Stimulated activated CD4-positive, alpha-beta T cell treated with anti-CD3 and anti-CD28 coated beads, Interleukin-2, amount 100 ng/mL, for 4 hours (primary cell): ENCODE measurements around the gene SERTAD2.

Experiments used
- DNase-seq: peaks from one replicate; pipeline ENCODE4 v3.0.0-alpha.2; 2020; ENCODE audit warnings: low read depth

SERTAD2 gene

DNA sequence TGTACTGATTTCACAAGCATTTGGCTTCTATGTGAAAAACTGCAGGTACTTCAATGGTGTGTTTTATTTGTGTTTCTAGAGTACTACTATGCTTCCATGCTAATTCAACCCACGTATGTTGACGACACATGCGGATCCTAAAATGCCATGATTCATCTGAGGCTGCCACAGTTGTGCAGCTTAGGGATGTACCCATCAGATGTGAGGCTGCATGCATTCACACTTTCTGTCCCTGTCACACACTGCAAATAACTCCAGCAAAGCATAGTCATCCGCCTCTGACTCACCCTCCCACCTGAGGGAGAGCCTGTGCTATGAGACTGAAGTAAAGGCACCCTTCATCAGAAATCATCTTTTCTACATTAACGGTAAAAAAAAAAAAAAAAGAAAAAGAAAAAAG, 22.1 kb upstream of the SERTAD2 start:
- DNase-seq = peak; percentile 79

DNA sequence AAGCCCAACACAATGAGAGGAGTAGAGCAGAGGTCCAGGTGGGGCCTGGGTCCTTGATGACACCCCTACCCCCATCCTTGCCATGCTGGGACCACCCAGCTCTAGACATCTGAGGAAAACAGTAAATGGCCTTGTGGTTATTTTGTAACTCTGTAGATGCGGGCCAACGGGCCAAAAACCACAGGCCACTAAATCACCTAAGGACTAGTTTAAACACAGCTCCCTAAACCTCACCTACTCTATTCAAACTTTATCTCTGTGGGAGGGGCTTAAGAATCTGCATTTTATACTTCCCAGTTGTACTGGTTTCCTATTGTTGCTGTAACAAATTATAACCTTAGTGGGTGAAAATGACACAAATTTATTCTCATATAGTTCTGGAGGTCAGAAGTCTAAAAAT, 19.0 kb upstream of the SERTAD2 start:
- DNase-seq = no peak

DNA sequence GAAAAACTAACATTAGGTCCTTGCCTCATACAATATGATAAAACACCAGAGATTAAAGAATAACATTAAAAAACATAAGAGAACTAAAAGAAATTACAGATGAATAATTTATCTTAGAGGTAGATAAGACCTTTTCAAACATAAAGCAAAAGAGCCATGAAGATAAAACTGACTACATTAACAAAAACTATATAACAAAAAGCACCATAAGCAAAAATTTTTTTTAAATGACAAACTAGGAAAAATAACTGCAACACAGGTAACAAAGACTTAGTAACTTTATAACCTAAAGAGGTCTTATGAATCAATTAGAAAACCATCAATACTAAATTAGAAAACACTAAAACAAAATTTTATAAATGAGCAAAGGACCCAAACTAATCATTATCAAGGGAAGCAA, 16.3 kb upstream of the SERTAD2 start:
- no peak for DNase-seq

DNA sequence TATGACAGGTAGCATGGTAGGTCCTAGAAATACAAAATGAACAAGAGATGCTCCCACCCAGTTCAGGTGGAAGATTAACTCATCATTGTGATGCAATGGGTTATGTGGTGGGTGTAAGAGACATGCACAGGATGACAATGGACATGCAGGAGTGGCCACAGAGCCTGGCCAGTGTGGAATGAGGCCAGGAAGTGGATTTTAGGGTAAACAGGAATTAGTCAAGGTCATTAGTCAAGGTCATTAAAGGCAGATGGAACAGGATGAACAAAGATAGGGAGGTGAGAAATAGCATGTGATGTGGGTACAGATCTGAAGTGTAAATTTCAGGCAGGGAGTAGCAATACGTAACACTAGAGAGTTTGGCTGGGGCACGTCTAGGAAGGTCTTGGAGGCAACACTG, 15.6 kb upstream of the SERTAD2 start:
- DNase-seq = no peak

DNA sequence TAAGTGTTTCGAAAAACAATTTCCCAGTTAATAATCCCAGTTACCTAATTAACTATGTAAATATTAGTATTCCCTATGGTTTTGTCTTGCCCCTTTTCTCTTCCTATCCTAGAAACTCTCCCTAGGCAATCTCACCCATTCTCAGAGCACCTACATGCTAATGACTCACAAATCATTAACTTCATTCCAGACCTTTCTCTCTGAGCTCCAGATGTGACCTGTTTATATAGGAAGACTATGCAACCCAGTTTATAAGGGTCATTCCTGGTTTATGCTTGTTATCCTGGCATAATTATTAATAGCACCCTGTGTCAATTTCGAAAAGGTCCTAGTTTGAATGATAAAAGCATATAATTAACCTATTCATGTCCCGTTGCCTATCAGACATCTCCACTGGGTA, 14.8 kb upstream of the SERTAD2 start:
- DNase-seq = no peak

DNA sequence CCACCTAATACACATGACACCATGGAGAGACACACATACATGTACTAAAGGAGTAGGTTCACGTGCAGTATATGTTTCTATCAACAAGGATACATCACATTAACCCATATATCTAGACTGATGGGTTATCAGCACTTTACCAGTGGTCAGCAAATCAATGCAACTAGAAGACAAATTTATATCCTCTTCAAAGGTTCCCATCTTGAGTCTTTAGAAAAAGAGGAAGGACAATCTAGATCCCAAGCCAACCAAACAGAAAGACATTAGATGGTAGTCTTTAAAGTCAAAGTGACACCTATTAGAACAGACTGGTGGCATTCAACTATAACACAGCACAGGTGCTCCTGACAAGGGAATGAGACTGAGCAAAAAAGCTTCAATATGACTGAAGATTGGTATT, 13.8 kb upstream of the SERTAD2 start:
- DNase-seq = no peak

DNA sequence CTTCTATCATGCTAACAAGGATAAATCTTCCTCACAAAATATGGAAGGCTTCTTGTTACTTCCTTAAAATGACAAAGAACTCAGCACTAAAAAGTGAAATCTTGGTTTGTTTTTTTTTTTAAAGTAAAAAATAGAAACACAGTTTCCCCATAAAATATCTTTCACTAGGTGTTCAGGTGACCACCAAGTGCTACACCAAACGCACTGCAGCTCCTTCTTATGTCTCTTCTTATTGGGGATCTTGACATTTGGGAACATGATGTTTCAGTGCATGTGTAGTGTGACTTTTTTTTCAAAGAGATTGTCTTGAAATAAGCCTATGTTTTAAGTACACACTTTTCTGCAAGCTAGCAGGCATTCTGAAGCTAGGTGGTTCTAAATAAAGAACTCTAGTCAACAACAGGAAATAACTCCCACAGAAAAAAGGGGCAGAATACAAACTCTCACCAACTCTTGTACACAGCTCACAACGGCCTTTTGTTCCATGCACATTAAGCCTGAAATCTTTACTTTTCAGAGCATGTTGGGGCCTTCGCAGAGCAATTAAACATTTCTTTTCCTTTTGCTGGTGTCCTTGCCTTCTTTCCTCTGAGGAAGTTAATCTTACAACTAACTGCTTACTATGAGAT, 13.2 kb upstream of the SERTAD2 start:
- DNase-seq = no peak

DNA sequence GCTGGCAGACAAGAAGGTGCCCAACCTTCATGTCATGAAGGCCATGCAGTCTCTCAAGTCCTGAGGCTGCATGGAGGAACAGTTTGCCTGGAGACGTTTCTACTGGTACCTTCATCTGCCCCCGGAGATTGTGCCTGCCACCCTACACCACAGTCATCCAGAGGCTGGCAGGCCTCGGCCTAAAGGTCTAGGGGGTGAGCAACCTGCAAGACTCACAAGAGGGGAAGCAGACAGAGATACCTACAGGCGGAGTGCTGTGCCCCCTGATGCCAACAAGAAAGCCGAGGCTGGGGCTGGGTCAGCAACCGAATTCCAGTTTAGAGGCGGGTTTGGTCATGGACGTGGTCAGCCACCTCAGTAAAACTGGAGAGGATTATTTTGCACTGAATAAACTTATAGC, 12.0 kb upstream of the SERTAD2 start:
- no peak for DNase-seq

DNA sequence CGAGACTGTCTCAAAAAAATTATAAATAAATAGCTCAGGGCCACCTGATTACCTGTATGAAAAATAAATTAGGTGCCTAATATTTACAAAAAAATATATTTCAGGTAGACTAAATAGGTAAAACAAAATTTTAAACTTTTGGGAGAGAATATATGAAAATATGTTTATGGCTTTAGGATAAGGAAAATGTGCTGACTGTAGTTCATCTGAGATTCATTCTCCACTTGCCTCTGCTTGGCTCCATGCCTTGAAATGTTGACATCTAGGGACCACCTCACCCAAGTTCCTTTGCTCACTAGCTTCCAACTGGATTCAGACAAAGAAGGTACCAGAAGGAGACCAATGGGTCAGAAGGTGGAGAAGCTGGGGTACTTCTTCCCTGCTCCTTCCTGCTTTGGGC, 9.7 kb upstream of the SERTAD2 start:
- no peak for DNase-seq

DNA sequence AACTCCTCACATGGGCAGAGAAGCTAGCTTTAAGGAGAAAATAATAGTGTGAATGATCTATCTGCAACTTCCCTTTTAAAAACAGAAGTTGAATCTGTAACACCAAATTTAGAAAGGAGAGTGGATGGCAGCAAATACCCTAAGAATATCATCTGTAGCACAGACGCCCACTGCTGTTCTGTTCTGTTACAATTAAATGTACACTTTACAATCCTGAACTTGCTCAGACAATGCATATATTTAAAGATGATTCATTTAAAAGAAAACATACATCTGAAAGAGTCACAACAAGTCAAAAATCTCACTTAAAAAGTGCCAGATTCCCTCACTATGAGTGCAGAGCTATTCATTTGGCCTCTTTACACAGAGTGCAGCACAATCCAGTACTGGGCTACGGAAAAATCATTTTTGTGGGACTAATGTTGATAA, 8.0 kb upstream of the SERTAD2 start:
- no peak for DNase-seq

DNA sequence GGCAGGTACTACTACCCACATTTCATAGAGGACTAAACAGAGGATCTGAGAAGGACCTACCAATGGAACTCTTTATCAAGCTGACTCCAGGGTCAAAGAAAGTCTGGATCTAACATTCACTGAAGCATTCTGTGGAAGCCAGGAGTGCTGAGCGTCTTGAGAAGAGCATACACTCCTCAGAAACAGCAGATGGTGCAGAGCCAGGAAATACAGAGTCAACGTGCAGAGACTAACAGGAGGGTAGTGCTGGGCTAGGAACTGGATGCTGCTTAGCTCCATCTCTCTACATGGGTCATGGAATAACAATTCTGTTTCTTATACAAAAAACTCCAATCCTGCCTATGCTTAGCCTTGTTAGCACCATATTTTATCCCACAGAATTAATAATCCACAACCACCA, 5.5 kb upstream of the SERTAD2 start:
- no peak for DNase-seq

DNA sequence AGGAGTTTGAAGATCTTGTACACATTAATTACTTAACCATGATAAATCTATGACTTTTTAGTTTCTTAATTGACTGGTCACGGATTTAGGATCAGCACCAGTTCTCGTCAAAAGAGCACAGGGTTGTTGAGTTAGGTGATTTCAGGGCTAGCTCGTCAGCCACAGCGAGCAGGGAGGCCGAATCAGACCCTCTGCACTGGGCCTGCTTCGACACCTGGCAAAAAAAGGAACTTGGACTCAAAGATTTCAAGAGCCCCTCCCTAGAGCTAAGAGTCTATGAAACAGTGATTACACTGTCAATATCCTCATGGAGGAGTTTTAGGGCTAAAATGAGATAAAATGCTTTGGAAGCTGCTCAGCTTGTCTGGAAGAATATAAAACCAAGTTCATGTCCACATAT, 4.6 kb upstream of the SERTAD2 start:
- no peak for DNase-seq

DNA sequence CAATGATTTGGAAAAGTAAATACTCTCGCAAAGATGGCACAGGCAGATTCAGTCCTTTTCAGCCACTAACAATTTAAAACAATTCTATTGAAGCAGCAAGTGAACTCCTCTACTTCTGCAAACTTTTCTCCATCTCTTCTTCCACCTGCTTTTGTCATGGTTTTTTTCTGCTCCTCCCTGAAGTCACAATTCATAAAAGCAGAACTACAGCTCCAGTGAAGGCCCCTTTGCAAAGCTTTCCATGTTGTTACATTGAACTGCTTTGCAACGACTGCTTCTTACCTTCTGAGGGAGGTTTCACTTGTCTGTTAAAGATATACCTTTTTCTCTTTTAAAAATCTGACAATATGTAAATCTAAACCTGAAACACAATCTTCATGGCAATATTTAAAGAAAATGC, 3.7 kb upstream of the SERTAD2 start:
- DNase-seq = no peak

DNA sequence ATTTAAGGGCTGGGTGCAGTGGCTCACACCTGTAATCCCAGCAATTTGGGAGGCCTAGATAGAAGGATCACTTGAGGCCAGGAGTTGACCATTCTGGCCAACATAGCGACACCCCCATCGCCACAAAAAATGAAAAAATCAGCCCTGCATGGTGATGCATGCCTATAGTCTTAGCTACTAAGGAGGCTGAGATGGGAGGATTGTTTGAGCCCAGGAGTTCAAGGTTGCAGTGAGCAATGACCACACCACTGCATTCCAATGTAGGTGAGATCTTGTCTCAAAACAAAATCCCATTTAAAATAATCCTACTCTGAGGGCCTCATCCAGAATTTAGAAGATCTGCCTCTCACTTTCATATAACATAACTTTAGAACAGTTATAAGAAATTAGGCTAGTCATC, 2.7 kb upstream of the SERTAD2 start:
- DNase-seq = no peak

DNA sequence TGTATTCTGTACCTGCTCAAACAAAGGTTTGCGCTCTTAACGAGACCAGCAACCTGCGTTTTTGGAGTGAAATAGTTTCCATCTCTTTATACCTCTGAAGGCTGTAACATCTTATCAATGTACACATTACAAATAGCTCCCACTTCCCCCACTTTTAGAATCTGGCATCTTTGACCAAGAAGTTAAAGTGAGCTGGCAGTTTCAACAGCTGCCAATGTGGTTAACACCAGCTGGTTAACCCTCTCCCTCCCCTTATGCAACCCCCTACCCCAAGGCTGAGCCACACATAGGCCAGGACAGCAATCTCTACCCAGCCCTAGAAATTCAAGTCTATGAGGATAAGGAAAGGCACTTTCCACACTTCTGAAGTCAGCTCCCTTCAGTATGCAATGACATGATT, 2.2 kb upstream of the SERTAD2 start:
- DNase-seq = no peak

DNA sequence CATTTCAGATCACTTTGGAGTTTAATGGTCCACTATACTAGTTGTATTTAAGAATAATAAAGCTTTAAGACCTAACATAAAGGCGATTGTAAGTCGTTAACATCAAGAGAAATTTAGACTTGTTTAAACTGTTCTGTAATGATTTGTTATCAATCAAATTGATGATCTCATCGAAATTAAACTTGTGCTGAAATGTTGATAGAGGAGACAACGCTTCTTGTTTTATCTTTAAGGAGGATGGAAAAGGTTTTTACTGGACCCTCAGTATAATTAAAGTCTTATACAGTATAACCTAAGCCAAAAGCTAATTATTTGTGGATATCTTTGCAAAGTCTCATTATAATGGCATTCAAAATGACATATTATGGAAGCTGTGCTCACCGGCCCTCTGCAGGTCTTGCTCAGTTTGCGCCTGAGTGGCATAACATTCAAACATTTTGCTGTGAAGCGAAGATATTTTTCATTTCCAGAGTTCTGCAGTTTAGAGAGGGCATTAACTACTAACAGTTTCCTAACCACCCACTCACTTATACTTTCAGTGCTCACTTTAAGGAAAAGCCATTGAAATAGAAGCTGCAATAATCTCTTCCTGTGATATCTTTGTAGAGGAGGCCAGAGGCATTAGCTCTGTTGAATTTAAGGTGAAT, 1.4 kb upstream of the SERTAD2 start:
- no peak for DNase-seq

DNA sequence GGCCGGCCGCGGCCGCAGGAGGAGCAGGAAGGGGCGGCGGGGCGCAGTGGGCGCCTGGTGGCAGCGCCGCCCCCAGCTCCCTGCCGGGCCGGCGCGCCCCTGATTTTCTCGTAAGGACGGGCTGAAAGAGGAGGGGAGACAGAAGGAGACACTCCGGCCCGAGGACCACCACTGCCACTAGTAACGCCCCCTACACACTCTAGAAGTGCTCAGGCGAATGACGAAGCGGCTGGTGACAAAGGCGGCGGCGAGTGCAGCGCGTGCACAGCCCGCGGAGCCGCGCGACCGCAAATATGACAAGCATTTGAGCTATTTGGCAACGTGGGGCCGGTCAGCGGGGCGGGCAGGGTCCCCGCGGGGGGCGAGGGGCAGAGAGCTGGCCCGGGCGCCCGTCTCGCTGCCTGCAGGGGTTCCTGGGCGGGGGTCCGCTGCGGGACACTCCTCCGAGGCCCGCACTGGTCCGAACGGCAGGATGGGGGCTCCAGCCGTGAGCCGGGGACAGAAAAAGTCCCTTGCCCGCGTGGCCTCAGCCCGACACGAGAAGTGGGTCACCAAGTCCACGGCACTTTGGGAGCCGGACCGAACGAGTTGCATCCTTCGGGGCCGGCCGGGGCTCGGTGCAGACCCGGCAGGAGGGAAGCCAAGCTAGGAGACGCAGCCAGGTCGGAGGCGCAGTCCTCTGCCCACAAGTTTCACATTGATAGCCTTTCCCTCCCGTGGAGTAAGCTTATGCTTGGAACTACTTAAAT, 524 bp upstream of the SERTAD2 start:
- peak; percentile 46 for DNase-seq

DNA sequence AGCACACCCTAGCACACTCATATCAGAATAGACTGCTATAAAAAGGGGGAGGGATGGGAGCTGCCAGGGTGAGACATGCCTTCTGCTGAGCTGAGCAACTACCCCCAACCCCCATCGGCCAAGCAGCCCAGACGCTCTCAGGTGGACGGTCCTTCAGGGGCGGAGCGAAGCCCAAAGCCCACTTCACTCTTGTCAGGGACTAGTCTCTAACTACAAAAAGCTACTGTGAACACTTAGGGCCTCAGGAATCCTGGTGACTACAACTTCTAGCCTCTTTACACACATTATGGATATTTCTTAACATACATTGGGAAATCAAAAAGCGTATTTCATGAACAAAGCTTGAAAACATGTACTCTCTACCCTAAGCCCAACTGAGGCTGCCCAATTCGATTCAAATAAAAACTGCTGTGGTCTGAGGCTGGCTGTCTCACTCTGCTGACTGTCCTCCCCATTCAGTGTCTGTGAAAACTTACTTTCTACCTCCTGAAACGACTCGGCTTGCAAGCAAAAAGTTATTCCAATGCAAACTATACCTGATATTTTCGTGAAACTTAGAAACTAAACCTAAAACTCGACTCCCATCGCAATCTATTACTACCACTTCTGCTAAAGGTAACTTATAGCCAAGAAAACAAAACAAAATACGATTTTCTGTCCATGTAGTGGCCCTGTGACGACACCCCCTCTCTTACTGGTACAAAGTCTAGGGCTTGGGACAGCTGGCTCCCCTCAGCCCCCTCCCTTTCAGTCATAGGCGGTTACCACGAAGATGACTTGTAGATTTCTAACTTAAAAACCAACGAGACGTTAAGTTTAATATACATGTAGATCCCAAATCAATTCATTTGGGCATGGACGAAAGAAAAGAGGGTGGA, 1.2 kb downstream of the SERTAD2 start:
- DNase-seq = no peak

DNA sequence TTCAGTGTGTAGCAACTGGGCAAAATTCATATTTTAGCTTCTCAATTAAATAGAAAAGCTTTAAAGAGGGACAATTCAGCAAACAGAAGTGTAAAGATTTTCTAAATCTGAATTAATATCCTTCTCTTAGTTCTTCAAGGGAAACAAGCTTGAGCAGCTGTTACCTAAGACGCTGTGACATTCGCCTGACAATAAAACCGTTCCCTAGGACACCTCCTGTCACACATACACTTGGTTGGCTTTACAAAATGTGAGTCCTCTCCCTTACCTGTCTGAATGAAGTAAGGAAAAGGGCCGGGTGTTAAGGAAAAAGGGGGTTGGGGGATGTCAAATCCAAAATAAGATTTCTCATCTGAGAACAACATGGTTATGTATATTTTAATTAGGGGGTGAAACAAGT, 2.1 kb downstream of the SERTAD2 start:
- DNase-seq = no peak

DNA sequence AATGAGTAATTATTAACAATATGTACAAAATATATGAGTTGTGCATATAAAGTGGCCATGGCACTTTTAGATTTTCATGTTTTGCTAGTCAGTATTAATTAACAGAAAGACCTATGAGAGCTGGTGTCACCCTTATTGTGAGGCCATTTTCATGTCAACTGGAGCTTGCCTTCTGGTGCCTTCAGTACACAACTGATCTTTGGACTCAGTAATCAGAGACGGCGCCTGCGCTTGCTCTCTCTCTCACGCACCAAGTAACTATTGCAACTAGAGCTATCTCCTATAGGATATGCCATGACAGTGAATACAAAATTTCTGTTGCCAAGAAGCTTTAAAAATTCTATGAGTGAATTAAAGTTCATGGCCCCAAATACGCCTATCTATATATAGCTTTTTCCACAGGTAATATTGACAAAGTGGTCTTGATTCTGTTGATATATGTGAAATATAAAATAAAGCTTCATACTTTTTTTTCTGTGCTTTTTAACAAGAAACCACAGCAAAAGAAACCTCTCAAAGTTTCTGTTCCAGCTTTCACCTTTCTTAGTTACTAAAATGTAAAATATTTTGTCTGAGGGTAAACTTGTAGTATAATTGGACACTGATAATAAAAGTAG, 2.9 kb downstream of the SERTAD2 start:
- no peak for DNase-seq

DNA sequence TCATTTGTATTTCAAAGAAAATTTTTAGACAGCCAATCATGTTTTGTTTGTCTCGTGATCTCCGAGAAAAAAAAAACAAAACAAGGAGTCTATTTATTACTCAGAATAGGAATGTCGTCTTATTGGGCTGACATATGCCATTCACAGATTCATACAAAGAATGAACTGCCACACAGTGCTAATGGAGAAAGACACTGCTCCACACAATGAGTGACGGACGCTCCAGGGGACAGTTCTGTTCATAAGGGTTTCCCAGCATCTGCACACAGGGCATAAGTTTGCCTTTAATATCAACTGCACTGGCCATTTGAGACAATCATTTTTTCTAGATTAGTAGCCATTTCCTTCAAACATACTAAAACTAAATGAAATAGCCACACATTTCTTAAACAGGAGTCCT, 3.4 kb downstream of the SERTAD2 start:
- DNase-seq = no peak

DNA sequence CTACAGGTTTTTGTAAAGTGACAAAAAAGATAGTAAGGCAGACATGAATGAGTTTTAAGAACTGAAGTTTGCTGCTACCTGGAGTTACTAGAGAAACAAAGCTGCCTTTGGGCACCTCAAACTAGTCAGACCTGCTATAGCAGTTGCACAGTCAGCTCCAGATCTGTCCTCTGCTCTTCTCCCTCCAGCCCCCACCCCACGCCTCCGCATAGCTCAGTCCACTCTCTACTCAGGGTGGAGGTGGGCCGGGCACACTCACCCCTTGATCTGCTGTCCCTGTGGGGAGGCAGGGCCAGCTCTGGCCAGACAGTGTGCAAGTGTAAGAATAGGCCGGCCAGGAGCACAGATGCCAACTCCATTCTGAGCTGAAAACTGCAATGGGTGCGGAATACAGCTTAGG, 4.1 kb downstream of the SERTAD2 start:
- no peak for DNase-seq
